NCI-H69 (cell line): ENCODE measurements around the gene S100A9.
"Not testable (repeated sequence)": the region's sequence is repeated elsewhere in the genome, so short reads cannot be mapped to it uniquely, and the experiment has no call there.

Source experiments
- DNase-seq: peaks from one replicate; lab custom pipeline; 2025; lab: John Stamatoyannopoulos, UW

S100A9 gene

GRCh38 chr1:153390938-153391710, 33.5 kb downstream of the S100A9 start, which contains the start of gene S100A8:
TSS of gene S100A8 (minus strand) at chr1:153391073. CDS start at chr1:153390535, 538 bp downstream.
- peak; percentile 71 for DNase-seq

GRCh38 chr1:153392258-153392657, 34.6 kb downstream of the S100A9 start:
- no peak for DNase-seq

DNA sequence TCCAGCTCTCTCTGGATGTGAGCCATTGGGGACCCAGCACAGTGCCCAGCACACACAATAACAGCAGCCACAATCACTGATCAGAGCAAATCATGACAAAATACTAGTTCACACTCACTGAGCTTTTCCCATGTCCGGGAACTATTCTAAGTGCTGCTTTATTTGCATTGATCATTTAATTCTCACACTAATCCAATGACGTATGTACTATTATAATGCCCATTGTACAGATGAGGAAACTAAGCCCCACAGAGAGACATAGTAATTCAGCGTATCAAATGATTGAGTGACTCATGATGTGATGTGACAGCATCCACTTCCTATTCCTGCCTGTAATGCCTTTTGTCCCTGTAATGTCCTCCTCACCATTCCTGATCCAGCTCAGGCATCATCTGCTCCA, 35.2 kb downstream of the S100A9 start:
- no peak for DNase-seq

DNA sequence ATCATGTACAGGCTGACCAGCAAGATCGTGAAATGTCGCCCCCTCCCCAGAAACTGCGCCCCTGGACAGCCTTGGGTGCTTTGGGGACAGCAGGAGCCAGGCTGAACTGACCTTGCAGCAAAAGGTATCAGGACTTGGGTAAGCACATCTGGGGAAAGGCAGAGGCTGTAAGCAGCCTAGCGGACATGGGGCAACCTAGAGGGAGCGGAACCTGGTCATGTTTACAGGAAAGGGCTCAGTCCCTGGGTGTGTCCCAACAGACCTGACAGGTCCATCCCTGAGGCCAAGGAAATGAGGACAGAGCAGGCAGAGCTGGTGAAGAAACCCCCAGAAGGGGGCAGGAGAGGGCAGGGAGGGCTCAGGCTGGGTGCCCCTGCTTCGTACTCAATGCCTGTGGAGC, 36.3 kb downstream of the S100A9 start:
- peak; percentile 48 for DNase-seq

- DNase-seq, result no peak
Observed at GRCh38 chr1:153394391-153394790, 36.7 kb downstream of the S100A9 start.

DNA sequence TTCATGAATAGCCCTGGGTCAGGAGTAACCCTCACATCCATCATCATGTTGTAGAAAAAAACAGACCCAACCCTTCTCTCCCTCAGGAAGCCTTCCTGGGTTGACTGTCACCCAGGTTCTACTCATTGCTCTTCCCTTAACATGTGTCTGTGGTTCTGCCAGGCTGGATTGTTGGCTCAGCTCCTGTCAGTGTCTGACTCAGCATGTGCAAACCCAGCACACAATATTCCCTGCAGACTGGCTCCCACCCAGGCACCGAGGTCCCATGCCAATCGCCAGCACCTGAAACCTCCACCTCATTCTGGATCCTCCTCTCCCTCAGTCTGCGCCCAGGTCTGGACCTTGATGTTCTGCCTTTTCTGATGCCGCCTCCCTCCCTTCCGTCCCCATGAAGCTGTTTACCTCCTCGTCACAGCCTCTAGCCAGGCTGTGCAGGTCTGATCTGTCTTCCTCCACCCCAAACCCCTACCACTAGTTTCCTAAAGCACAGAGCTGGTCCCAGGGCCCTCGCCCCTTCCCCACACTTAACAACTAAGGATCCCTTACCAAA, 37.6 kb downstream of the S100A9 start:
- DNase-seq, result no peak

DNA sequence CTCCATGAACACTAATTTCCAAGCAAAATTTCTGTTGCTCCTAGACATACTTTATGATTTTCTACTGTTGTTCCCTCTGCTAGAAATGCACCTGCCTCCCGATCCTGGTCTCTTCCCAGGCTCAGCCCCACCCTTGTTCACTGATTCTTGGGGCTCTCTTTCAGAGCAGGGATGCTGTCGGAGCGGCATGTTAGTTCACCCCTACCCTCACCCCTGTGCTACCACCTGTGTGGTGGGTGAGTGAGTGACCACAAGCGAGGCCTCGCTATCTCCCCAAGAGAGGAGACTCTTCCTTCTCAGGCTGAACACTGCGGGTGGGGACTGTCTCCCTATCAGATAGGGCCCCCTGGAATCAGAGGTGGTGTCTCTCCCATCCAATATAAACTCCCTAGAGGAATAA, 38.1 kb downstream of the S100A9 start:
- no peak for DNase-seq

- DNase-seq, result no peak
Observed at GRCh38 chr1:153396461-153396860, 38.8 kb downstream of the S100A9 start.

GRCh38 chr1:153397051-153397923, 39.6 kb downstream of the S100A9 start:
- DNase-seq, result peak; percentile 64

GRCh38 chr1:153397924-153398651, 40.4 kb downstream of the S100A9 start:
- DNase-seq, result no peak

DNA sequence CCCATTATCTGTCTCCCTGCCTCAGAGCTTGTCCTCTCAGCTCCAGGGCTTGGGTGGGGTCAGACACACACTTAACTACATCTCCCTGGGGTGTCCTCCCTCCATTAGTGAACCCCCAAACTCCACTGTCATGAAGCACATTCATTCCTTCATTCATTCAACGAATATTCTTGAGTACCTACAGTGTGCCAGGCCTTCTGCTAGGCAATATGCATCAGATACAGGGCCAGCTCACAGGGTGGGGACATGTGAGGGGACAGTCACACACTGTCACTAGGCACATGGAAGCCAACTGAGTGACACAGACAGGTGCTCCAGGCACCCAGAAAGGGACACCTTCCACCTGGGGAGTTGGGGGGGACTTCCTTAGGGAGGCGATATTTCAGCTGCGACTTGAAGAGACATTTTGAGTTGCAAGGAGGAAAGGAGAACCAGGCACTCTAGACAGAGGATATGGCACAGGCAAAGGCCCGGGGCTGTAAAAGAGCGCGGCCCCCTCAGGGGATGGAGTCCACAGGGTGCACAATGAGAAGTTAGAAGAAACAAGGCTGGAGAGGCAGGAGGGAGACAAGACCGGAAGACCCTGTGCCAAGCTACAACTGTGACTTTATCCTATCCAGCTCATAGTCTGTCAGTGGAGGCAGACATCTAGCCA, 41.9 kb downstream of the S100A9 start:
- DNase-seq, result no peak

- peak; percentile 76 for DNase-seq
Observed at GRCh38 chr1:153400244-153400643, 42.6 kb downstream of the S100A9 start.

DNA sequence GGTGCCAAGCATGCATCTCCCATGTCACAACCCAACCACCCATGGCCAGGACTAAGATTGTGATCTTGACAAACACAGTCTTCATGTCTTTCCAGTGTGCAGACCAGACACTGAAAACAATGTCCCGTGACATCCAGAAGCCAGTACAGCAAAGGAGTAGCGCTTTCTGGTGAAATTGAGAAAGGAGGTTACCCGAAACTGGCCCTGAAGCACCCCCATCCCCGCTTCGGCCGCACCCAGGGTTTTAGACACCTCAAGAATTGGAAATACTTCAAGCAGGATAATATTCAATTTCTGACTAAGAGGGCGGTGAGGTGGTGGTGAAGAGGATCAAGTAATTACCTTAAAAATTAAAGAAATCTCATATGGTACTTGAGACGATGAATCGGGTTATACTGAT, 43.8 kb downstream of the S100A9 start:
- no peak for DNase-seq

- DNase-seq, result no peak
Observed at GRCh38 chr1:153402226-153402625, 44.6 kb downstream of the S100A9 start.

- DNase-seq, result no peak
Observed at GRCh38 chr1:153403421-153404085, 45.9 kb downstream of the S100A9 start.

GRCh38 chr1:153404086-153404635, 46.5 kb downstream of the S100A9 start:
- no peak for DNase-seq

GRCh38 chr1:153404768-153405167, 47.1 kb downstream of the S100A9 start:
- DNase-seq, result peak; percentile 50

DNA sequence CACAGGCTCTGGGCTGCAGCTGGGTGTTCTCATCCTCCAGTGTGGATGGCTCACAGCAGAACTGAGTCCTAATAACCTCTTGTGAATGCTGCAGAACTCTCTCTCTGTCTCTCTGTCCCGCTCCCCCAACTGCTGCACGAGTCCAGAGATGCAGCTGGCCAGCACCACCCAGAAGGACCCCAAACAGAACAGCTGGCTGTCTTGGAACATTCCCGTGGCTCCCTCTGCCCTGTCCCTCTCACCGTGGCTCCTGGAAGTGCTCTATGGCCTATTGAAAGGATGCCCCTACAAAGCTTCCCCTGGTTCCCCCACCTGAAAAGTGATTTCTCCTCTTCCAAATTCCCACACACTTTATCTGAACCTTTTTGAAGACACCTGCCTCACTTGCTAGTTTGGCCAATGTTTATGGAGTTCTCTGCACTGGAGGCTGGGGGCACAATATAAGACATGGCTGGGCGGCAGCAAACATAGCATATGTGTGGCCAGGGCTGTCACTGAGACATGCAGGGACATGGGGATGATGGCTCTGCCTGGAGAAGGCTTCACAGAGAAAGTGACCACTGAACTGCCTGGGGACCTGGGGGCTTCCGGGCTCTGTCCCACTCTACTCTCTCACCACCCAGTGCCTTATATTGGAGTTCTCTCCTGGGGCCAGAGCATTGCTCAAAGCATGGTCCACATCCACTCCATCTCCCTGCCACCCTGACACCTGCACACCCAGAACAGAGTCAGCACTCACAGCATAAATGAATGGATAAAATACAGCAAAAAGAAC, 48.4 kb downstream of the S100A9 start:
- DNase-seq, result not testable (repeated sequence)

GRCh38 chr1:153407274-153407673, 49.6 kb downstream of the S100A9 start:
- not testable (repeated sequence) for DNase-seq
